Glutamatergic neuron (in vitro differentiated cells): ENCODE results near the gene ACTL7B. TPM values are rescaled to one million over a fixed set of nuclear protein-coding genes. Genes with fewer than 3 reads are reported as not detected.
"Not testable (repeated sequence)": the region's sequence is repeated elsewhere in the genome, so short reads cannot be mapped to it uniquely, and the experiment has no call there.

ENCODE experiments used
- DNase-seq: peaks from one replicate; pipeline ENCODE4 v3.0.0; 2022
- H3K27ac Mint-ChIP-seq: one replicate; pipeline ENCODE4 v1.8.0; 2020; ENCODE audit warnings: mild to moderate bottlenecking, mixed read lengths, inconsistent platforms; ENCODE audit not compliant: unreplicated experiment
- H3K27me3 Mint-ChIP-seq: one replicate; pipeline ENCODE4 v1.8.0; 2020; ENCODE audit warnings: mild to moderate bottlenecking, moderate library complexity, mixed read lengths, inconsistent platforms; ENCODE audit not compliant: unreplicated experiment
- H3K36me3 Mint-ChIP-seq: one replicate; pipeline ENCODE4 v1.8.0; 2020; ENCODE audit warnings: mild to moderate bottlenecking, mixed read lengths, inconsistent platforms; ENCODE audit not compliant: unreplicated experiment
- H3K4me1 Mint-ChIP-seq: one replicate; pipeline ENCODE4 v1.8.0; 2020; ENCODE audit warnings: mild to moderate bottlenecking, low read depth, mixed read lengths, inconsistent platforms; ENCODE audit not compliant: unreplicated experiment
- H3K4me3 Mint-ChIP-seq: one replicate; pipeline ENCODE4 v1.8.0; 2020; ENCODE audit warnings: mild to moderate bottlenecking, mixed read lengths, inconsistent platforms; ENCODE audit not compliant: unreplicated experiment
- H3K9me3 Mint-ChIP-seq: one replicate; pipeline ENCODE4 v1.8.0; 2020; ENCODE audit warnings: mild to moderate bottlenecking, moderate library complexity, mixed read lengths, inconsistent platforms; ENCODE audit not compliant: unreplicated experiment
- CTCF ChIP-seq: fragments of 200-600 bp; sonication (generic); IDR thresholded peaks from one replicate; pipeline ENCODE4 v1.5.0; 2021; ENCODE audit not compliant: partially characterized antibody, unreplicated experiment
- total RNA-seq: library from RNA; stranded (reverse); fragmentation: NEBNext Ultra II Directional; extraction: Animal tissue kit (Norgen Biotek cat#: 25700); gene quantifications from one replicate; pipeline ENCODE4 v1.2.1, GENCODE V29; 2021; ENCODE audit not compliant: unreplicated experiment

The ACTL7B gene
- total RNA-seq, 1 donor from 2014 or later = not detected

GRCh38 chr9:108850293-108850897, 5.4 kb downstream of the ACTL7B start:
- Mint-ChIP-seq H3K27me3 (no peaks in the 10 kb centered on the region), H3K9me3 (no peaks in the 10 kb centered on the region), H3K4me1 (no peaks in the 10 kb centered on the region), H3K4me3 (no peak overlapping the region), H3K36me3 (no peaks in the 10 kb centered on the region), H3K27ac (no peak overlapping the region)
- TF ChIP-seq CTCF = no peak
- no peak for DNase-seq

- not testable (repeated sequence) for H3K27me3 Mint-ChIP-seq
Measured at GRCh38 chr9:108848296-108848695, 7.5 kb downstream of the ACTL7B start.

GRCh38 chr9:108845947-108846346, 9.8 kb downstream of the ACTL7B start:
- Mint-ChIP-seq H3K9me3 (no peaks in the 10 kb centered on the region), H3K36me3 (no peaks in the 10 kb centered on the region), H3K27ac (no peak overlapping the region), H3K4me3 (no peak overlapping the region), H3K4me1 (no peaks in the 10 kb centered on the region), H3K27me3 (no peaks in the 10 kb centered on the region)
- no peak for TF ChIP-seq CTCF
- DNase-seq = no peak

More at GRCh38 chr9:108848296-108848695, 7.5 kb downstream of the ACTL7B start:
- not testable (repeated sequence) for H3K4me3 Mint-ChIP-seq, H3K9me3 Mint-ChIP-seq, H3K36me3 Mint-ChIP-seq, H3K27ac Mint-ChIP-seq, DNase-seq, H3K4me1 Mint-ChIP-seq

DNA sequence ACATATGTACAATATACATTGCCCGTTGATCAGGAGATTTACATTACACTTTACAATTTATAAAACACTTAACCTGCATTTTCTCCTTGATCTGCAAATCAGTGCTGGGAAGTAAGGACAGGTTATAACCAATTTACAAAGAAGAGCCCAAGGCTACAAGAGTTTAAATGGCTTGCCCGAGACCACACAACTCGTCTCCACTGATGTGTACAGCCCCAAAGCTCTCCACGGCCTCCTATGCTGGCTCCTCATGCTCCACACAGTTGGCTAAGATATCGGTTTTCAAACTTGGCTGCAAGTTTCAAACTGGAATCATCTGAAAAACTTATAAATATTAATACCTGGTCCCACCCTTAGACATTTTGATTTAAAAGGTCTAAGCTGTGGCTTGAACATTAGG, 10.3 kb downstream of the ACTL7B start:
- Mint-ChIP-seq H3K27me3 (no peaks in the 10 kb centered on the region), H3K36me3 (no peaks in the 10 kb centered on the region)
- TF ChIP-seq CTCF = no peak

DNA sequence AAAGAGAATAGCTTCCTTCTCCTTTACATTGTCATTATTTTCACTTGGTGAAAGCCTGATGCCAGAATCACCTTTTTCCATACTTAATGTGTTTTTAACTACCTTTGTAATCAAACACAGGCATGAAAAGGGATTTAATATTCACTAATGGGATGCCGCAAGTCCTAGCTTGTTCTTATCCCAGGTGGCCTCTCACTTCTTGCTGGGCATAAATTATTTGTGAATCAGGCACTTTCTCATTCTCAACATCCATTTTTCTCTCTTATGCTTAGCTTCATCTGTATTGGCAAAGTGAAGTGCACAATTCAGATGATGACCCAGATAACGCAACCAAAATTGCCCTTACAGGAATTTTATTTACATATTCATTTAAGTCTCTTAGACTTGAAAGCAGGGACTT, 10.9 kb downstream of the ACTL7B start:
- no peaks in the 10 kb centered on the region for H3K36me3 Mint-ChIP-seq
- TF ChIP-seq CTCF = no peak
- H3K27ac Mint-ChIP-seq = no peak overlapping the region
- H3K4me1 Mint-ChIP-seq = no peaks in the 10 kb centered on the region
- H3K27me3 Mint-ChIP-seq = no peaks in the 10 kb centered on the region
- no peak for DNase-seq
- H3K9me3 Mint-ChIP-seq = no peaks in the 10 kb centered on the region
- H3K4me3 Mint-ChIP-seq = no peak overlapping the region

More for the DNA sequence above, 10.3 kb downstream of the ACTL7B start:
- H3K9me3 Mint-ChIP-seq = no peaks in the 10 kb centered on the region
- no peak for DNase-seq
- no peak overlapping the region for H3K27ac Mint-ChIP-seq
- H3K4me1 Mint-ChIP-seq = no peaks in the 10 kb centered on the region
- no peak overlapping the region for H3K4me3 Mint-ChIP-seq
